Measurements from ENCODE around the gene ZKSCAN5.
A peak's percentile ranks its signal among the peaks of the same experiment; 100 is the strongest.
"Not testable (repeated sequence)": the region's sequence is repeated elsewhere in the genome, so short reads cannot be mapped to it uniquely, and the experiment has no call there.

ZKSCAN5 gene

GRCh38 chr7:99557196-99557607 lies 52.7 kb downstream of the ZKSCAN5 start:
- no peak for DNase-seq

- DNase-seq, result no peak
Measured at GRCh38 chr7:99557940-99558305, 53.5 kb downstream of the ZKSCAN5 start.

- peak; percentile 93 for DNase-seq
Measured at GRCh38 chr7:99558306-99559174, 54.1 kb downstream of the ZKSCAN5 start, which contains the start of gene ZNF655. TSS of gene ZNF655 (plus strand) at chr7:99558642. CDS start at chr7:99560560, 1,918 bp downstream.

- DNase-seq, result no peak
Measured at GRCh38 chr7:99559175-99559915, 54.9 kb downstream of the ZKSCAN5 start.

- no peak for DNase-seq
Measured at GRCh38 chr7:99560834-99561736, 56.6 kb downstream of the ZKSCAN5 start.

- no peak for DNase-seq
Measured at GRCh38 chr7:99561737-99562051, 57.2 kb downstream of the ZKSCAN5 start.

GRCh38 chr7:99562114-99562784 lies 57.8 kb downstream of the ZKSCAN5 start:
- DNase-seq, result no peak

GRCh38 chr7:99562832-99563231 lies 58.4 kb downstream of the ZKSCAN5 start:
- no peak for DNase-seq

- DNase-seq, result no peak
Measured at GRCh38 chr7:99563650-99564049, 59.2 kb downstream of the ZKSCAN5 start.

GRCh38 chr7:99568770-99569169 lies 64.3 kb downstream of the ZKSCAN5 start:
- not testable (repeated sequence) for DNase-seq

- no peak for DNase-seq
Measured at GRCh38 chr7:99571768-99572167, 67.3 kb downstream of the ZKSCAN5 start.

- no peak for DNase-seq
Measured at GRCh38 chr7:99573257-99573656, 68.8 kb downstream of the ZKSCAN5 start.

GRCh38 chr7:99576251-99576650 lies 71.8 kb downstream of the ZKSCAN5 start:
- no peak for DNase-seq

- no peak for DNase-seq
Measured at GRCh38 chr7:99579281-99579955, 75.0 kb downstream of the ZKSCAN5 start.

- peak; percentile 57 for DNase-seq
Measured at GRCh38 chr7:99579956-99580777, 75.7 kb downstream of the ZKSCAN5 start.

- not testable (repeated sequence) for DNase-seq
Measured at GRCh38 chr7:99580778-99581332, 76.4 kb downstream of the ZKSCAN5 start.

Data from effector CD4-positive, alpha-beta T cell (primary cell).